ENCODE measurements around the gene DCAF8L2.

DNA sequence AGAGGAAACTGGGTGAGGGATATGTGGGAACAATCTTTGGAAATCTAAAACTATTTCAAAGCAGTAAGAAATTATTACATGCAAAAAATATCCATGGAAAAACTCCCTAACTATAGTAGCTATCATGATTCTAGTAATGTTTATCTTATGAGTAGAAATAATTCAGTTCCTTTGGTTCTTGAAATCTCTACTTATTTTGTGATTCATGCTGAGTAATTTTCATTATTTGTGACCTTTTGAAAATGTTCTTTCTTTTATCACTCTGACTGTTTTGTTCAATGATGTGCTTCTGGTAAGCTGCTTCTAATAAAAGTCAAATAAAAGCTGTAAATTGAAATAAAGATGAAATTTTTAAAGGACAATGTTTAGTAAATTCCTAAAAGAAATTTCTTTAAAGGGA is 177.2 kb downstream of the DCAF8L2 start:
- TF ChIP-seq EZH2phosphoT487 (IDR thresholded peaks at IDR 0.05; ENCODE audit: insufficient read depth, low read depth) = no peak
- TF ChIP-seq EZH2 (IDR thresholded peaks at IDR 0.05; ENCODE audit: insufficient read depth, poor library complexity, severe bottlenecking) = no peak
